ENCODE measurements around the gene UBE2B. TPM values are rescaled to one million over a fixed set of nuclear protein-coding genes. Genes with fewer than 3 reads are reported as not detected.

Gene UBE2B
- total RNA-seq, 1 experiment from 2014 or later = 17.3 TPM

GRCh38 chr5:134437847-134438581, 66.6 kb downstream of the UBE2B start:
- Histone ChIP-seq H3K27me3 (ENCODE audit: control insufficient read depth, insufficient read depth, low read length) (no peaks in the 10 kb centered on the region), H3K36me3 (replicated peaks; ENCODE audit: control insufficient read depth, insufficient read depth, low read length) (peaks cover 1% of the 10 kb centered on the region; the same call in 1 of the 2 replicates), H3K4me3 (ENCODE audit: insufficient read depth, low read depth, low read length) (no peak overlapping the region)
- DNase-seq = no peak

GRCh38 chr5:134438721-134439123, 67.4 kb downstream of the UBE2B start:
- Histone ChIP-seq H3K36me3 (replicated peaks; ENCODE audit: control insufficient read depth, insufficient read depth, low read length) (peaks cover 1% of the 10 kb centered on the region; the same call in 1 of the 2 replicates), H3K4me3 (ENCODE audit: insufficient read depth, low read depth, low read length) (no peak overlapping the region), H3K27me3 (ENCODE audit: control insufficient read depth, insufficient read depth, low read length) (no peaks in the 10 kb centered on the region)
- no peak for DNase-seq

GRCh38 chr5:134439210-134439654, 67.9 kb downstream of the UBE2B start:
- H3K4me3 ChIP-seq (ENCODE audit: insufficient read depth, low read depth, low read length) = no peak overlapping the region
- peaks cover 1% of the 10 kb centered on the region; the same call in 1 of the 2 replicates for H3K36me3 ChIP-seq (replicated peaks; ENCODE audit: control insufficient read depth, insufficient read depth, low read length)
- DNase-seq = no peak
- no peaks in the 10 kb centered on the region for H3K27me3 ChIP-seq (ENCODE audit: control insufficient read depth, insufficient read depth, low read length)

GRCh38 chr5:134440201-134440755, 68.9 kb downstream of the UBE2B start:
- Histone ChIP-seq H3K27me3 (ENCODE audit: control insufficient read depth, insufficient read depth, low read length) (no peaks in the 10 kb centered on the region), H3K36me3 (replicated peaks; ENCODE audit: control insufficient read depth, insufficient read depth, low read length) (peaks cover 1% of the 10 kb centered on the region; the same call in 1 of the 2 replicates), H3K4me3 (ENCODE audit: insufficient read depth, low read depth, low read length) (no peak overlapping the region)
- no peak for DNase-seq

Other genes with a start within 250 kb of the UBE2B start
- 287 and 332 TPM in 2 replicates for gene SKP1, start 194.6 kb upstream of the UBE2B start, total RNA-seq (2014; rRNA removed; shearing (Covaris generic))
- gene PPP2CA, start 145.5 kb upstream of the UBE2B start, total RNA-seq (2014; rRNA removed; shearing (Covaris generic)) = 152 and 184 TPM in 2 replicates
- 3.7 and 3.9 TPM in 2 replicates for gene CDKL3, start 4.4 kb upstream of the UBE2B start, total RNA-seq (2014; rRNA removed; shearing (Covaris generic))
- gene CDKN2AIPNL, start 40.3 kb downstream of the UBE2B start, total RNA-seq (2014; rRNA removed; shearing (Covaris generic)) = 109 and 123 TPM in 2 replicates
- 29.5 and 33.7 TPM in 2 replicates for gene JADE2, start 154.1 kb downstream of the UBE2B start, total RNA-seq (2014; rRNA removed; shearing (Covaris generic))

Data from H7 (cell line).